Measurements from ENCODE around the gene HES3.

HES3 gene, protein sequence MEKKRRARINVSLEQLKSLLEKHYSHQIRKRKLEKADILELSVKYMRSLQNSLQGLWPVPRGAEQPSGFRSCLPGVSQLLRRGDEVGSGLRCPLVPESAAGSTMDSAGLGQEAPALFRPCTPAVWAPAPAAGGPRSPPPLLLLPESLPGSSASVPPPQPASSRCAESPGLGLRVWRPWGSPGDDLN

DNA sequence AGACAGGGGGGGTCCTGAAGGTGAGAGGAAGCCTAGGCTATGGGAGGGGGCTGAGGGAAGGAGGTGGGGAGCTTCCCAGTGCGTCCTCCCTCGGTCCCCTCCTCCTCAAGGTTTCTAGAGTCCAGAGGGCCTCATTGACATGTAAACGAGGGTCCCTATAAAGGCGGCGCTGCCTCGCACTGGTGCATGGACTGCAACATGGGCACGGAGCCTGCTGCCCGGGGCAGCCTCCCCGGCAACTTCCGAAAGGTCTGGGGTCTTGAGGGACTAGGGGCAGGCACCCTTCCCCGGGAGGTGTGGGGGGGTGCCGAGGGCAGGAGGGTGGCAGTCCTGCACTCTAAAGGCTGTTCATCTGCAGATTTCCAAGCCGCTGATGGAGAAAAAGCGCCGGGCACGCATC lies at the start of gene HES3:
TSS of gene HES3 (plus strand) at position 187 of the 400 bp plus-strand sequence. CDS start at position 374, 187 bp downstream.
- DNase-seq = no peak

DNA sequence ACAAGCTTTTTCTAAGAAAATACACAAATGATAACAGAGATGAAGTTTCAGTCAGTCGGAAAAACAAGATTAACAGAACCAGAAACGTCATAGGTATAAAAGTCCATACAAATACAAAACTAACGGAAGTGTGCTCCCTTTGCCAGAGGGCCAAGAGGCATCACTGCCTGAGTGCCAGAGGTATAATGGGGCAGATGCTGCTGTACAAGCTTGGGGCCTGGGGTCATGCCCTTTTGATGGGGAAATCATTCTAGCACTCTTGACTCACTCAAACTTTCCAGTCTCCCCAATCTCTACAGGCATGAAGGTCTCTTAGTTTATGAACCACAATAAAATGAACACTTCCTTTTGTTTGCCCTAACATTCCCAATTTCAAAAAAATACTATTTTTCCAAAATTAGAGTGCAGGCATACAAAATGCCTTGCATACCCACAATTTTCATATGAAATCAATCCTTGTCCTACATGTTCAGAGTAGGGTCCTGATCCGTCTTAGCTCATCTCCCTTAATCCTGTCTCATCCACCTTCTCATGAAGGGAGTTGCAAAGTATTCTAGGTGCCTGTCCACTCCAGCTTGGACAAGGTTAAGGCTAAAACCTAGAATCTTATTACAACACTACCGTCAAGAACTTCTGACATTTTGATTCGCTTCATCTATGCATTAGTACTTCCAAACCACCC lies 46.1 kb upstream of the HES3 start:
- DNase-seq = no peak

DNA sequence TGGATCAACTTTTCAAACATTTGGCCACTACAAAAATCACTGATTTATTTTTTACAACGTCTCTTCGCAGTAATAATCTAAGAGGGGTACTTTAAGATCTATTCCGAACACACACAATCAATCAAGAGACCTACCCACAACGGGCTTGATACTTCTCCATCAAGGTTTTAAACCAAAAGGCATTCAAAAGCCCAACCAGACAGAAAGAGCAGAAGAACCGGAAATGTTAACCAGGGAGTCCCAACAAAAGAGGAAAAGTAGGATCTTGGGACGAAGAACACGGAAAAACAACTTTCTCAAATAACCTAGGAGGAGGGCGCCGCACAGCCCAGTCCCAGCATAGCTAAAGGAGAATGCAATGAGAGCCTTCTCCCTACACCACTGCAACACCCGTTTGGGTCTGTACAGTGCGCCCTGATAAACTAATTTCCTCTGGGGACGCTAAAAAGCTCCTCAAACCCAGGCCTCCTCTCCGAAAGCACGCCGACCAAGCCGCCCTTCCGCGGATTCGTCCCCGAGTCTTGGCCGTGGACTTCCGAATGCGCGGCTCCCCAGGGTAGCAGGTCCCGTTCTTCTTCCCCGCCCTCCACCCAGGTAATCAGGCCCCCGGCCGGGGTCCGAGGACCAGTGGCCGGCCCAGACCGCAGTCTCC lies 45.2 kb upstream of the HES3 start:
- DNase-seq = peak; percentile 17

DNA sequence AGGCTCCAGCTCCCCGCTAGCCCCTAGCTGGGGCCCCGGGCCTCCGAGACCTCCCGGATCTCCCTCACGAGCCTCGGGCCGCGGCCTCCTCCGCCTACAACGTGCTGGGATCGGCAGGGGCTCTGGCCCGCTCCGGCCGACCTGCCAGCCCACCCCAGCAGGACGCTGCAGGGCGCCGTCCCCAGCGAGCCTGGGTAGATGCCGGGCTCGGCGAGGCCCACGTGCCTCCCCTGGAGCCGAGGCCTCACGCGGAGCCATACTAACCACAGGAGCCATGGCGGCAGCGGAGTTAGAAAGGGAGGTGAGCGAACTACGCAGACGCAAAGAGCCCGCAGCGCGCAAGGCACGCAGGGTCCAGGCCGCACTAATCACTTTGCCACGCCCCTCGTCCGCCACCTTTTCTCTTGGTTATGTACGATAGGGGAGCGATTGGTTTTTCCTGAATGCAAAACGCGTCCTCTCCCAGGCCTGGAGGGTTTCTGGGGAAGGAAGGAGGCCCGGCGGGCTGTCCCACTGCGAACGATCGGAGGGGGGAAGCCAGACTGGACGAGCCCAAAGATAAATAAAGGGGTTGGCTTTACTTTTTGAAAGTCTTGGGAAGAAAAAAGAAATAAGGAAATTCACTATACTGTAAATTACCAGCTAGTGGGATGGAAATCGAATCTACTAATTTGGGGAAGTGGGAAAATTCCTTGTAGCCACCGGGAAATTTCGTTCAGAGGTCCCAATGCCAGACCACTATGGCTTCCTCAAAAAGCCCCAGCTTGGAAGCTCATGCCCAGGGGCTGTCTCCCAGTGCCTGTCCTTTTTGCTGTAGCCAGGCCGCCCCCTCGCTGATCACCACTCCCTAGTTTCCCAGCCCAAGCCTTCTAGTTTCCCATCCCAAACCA lies 44.4 kb upstream of the HES3 start, which contains the start of gene RPL22:
TSS of gene RPL22 (minus strand) at position 298 of the 890 bp plus-strand sequence. CDS start at position 276, 22 bp downstream.
- DNase-seq = peak; percentile 99

DNA sequence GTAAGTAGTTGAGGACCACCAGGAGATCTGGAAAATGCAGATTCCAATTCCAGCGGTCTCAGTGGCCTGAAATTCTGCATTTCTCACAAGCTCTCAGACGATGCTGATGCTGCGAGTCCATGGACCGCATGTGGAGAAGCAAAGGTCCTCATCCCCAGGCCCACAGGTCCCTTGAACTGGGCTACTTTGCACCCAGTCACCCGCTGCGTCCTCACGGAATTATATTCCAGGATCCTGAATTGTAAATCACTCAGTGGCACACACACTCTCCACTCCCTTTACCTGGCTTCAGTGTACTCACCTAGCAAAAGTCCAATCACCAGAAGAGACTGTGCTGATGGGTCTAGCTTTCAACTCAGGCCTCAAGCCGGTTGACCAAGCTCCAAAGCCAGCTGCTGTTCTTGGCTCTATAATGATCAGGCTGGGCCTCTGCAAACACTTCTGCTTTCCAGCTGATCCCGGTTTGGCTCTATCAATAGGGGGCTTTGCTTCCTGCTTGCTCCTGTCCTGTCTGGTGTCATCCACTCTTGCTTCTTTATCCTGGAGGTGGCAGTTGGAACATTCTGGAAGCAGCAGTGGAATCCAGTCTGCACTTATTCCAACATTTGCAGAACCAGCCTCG lies 43.7 kb upstream of the HES3 start:
- no peak for DNase-seq

DNA sequence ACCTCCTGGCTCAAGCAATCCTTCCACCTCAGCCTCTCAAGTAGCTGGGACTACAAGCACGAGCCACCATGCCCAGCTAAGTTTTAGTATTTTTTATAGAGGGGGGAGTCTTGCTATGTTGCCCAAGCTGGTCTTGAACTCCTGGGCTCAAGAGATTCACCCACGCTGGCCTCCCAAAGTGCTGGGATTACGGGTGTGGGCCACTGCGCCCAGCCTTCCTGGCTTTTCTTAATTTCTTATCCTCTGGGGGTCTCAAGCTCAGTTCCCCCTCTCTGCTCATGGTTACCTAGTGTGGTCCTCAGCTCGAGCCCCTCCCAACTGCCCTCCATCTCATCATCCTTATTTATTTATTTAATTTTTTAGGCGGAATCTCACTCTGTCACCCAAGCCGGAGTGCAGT lies 41.7 kb upstream of the HES3 start:
- DNase-seq = no peak

DNA sequence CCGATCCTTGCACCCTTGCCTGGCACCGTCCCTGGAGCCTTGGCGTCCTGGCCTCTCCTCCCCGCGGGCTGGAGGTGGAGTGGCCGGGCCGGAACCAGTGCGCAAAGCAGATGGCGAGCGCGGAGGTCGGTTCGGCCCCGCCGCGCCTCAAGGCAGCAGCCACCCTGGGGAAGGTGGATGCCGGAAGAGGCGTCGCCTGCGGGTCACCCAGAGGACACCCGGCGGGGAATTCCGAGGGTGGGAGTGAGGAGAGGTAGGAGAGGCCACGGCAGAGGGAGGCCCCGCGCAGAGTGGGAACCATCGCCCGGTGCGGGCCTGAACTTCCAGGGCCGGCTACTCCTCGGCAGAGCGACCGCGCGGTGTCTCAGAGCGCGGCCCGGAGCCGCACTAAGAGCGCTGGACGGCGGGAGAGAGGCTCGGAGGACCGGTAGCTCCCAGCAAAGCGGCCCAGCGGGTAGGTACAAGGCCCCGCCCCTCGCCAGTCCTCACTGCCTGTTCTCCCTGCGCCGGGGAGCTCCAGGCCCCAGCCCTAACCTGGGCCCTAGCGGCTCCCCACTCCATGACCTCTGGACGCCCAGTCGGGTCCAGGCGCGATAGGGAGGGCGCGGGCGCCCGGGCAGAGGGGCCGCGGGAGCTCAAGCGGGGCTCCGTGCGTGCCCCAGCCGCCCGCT lies 38.0 kb upstream of the HES3 start, which contains the start of gene RNF207:
TSS of gene RNF207 (plus strand) at position 271 of the 671 bp plus-strand sequence. CDS start 417 bp downstream, outside the sequence.
- peak; percentile 23 for DNase-seq

DNA sequence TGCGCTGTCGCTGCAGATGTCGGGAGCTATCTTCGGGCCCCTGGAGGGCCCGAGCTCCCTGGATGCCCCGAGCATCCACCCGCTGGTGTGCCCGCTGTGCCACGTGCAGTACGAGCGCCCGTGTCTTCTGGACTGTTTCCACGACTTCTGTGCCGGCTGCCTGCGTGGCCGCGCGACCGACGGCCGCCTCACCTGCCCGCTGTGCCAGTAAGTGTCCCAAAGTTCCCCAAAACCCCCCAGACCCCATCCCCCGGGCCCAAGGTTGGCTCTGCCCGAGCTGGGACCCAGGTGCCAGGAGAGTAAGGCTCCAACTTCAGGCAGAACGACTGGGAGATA lies 37.5 kb upstream of the HES3 start:
- no peak for DNase-seq

DNA sequence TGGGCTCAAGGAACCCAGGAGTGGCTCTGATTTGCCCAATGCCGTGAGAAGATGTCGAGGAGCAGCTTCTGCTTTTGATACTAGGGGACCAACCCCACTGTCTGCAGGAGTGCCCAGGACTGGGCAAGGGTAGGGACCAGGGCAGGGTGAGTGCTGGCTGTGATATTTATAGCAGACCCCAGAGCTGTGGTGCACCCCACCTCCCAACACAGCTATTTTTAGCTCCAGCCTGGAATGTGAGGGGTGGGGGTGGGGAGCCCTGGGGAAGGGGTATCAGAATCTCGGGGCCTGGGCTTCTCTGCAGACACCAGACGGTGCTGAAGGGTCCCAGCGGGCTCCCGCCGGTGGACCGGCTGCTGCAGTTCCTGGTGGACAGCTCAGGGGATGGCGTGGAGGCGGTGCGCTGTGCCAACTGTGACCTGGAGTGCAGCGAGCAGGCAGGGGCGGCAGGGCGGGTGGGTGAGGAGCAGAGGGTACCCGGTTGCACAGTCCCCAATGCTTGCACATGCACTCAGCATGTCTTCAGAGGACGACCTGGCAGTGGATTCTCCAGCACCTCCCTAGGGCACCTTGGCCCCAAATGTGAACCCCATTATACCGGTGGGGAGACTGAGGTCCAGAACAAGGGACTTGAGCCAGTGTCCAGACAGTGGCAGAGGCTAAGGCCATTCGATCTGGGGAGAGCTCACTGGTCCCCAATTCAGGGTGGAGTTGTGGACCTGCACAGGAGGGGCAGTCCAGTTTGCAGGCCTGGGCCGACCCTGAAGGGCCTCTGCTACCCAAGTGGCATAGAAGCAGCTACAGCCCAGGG lies 36.7 kb upstream of the HES3 start:
- DNase-seq = no peak

DNA sequence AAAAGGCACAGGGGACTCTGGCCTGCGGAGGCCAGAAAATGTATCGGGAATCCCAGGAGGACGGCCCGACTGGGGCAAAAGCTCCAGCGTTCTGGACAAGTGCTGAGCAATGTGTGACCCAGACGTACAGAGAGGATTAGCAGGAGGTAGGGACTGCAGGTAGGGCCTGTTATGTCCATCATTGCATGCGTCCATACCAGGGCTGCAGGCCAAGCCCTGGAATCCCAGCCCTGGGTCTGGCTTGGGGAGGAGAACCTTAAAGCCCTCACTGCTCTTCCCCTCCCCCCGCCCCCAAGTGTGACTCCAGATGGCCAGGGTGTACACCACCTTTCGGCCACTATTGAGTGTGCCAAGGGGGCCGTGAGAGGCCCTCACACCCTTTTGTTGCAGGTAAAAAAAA lies 36.1 kb upstream of the HES3 start:
- no peak for DNase-seq

DNA sequence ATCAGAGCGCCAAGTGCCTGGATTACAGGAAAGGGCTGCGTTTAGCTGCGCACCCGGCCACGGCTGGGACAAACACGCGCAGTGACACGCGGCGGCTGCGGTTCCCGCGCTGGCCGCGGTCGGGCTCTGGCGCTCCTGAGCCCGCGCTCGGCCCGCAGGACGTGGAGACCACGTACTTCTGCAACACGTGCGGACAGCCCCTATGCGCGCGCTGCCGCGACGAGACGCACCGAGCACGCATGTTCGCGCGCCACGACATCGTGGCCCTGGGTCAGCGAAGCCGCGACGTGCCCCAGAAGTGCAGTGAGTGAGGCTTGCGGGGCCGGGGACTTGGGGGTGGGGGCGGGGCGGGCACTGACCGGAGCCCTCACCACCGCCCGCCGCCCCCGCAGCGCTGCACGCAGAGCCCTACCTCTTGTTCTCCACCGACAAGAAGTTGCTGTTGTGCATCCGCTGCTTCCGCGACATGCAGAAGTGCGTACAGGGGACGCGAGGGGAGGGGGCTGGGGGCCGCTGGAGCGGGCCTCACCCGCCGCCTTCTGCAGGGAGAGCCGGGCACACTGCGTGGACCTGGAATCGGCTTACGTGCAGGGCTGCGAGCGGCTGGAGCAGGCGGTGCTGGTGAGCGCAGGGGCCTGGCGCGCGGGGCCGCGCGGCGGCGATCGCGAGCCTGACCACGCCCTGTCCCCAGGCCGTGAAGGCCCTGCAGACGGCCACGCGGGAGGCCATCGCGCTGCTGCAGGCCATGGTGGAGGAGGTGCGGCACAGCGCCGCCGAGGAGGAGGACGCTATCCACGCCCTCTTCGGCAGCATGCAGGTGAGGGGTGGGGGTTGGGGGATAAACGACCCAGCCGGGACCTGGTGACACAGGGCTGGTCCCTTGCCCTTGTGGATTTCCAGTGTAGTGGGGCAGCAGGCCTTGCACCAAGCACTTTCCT lies 35.0 kb upstream of the HES3 start:
- peak; percentile 60 for DNase-seq

DNA sequence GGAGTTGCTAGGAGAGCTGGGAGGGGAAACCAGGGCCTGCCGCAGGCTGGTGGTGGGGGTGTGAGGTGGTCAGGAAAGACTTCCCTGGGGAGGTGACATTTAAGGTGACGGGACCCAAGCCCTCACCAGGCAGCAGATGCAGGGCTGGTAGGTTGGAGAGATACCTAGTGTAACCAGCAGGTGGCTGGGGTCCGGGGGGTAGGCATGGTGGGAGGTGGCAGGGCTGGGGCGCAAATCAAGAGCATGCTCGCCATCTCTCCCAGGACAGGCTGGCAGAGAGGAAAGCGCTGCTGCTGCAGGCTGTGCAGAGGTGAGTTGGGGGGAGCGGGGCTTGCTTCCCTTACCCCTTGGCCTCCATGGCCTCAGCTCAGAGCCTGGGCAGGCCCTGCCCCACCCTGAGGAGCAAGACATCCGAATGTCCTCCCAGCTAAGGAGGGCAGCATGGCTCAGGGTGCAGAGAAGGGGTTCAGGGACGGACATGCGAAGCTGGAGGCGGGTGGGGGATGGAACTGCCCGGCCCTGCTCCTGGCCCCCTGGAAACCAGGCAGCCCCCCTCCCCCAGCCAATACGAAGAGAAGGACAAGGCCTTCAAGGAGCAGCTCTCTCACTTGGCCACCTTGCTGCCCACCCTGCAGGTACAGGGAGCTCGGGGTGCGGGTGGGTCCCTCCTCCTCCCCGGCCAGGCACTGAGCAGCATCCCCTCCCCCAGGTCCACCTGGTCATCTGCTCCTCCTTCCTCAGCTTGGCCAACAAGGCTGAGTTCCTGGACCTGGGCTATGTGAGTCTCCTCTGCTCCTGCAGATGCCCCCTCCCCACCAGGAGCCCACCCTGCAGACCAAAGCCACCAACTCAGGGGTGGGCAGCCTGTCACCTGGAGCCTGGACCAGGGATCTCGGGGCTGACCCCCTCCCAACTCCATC lies 34.1 kb upstream of the HES3 start:
- DNase-seq = no peak

DNA sequence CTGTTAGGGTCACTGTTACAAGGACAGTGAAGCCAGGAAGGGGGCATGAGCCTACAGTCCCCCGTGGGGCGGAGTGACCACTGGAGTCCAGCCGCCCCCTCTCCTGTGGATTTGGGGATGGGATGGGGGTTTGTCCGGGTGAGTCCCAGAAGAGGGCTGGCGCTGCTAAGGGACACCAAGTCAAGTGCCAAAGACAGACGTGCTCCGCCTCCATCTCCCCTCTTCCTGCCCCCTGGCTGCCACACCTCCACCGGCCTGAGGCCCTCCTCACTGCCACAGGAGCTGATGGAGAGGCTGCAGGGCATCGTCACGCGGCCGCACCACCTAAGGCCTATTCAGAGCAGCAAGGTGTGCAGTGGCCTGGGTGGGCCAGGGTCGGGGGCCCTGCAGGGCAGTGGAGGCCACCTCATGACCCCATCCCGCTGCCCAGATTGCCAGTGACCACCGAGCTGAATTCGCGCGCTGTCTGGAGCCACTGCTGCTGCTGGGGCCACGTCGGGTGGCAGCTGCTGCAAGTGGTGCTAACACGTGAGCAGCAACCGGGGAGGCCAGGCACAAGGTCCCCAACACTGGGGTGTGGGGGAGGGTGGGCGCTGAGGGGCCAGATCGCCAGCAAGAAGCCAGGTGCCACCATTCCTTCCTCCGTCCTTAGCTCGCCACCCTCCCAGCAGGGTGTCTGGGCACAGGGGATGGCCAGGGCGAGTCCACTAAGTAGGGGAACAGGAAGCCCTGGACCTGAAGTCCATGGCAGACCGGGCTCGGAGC lies 33.2 kb upstream of the HES3 start:
- no peak for DNase-seq

DNA sequence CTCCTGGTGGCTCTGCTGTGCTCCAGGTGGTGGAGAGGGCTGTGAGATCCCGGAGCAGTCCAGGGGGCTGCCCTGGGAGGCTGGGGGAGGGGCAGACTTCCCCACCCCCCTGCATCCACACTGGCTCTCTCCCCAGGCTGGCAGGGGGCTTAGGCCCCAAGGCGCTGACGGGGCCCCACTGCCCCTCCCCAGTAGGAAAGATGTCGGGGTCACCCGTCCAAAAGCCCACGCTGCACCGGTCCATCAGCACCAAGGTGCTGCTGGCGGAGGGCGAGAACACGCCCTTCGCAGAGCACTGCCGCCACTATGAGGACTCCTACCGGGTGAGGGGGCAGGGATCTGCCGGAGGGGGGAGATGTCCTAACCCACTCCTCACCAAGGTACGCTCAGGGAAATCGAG lies 32.2 kb upstream of the HES3 start:
- no peak for DNase-seq

DNA sequence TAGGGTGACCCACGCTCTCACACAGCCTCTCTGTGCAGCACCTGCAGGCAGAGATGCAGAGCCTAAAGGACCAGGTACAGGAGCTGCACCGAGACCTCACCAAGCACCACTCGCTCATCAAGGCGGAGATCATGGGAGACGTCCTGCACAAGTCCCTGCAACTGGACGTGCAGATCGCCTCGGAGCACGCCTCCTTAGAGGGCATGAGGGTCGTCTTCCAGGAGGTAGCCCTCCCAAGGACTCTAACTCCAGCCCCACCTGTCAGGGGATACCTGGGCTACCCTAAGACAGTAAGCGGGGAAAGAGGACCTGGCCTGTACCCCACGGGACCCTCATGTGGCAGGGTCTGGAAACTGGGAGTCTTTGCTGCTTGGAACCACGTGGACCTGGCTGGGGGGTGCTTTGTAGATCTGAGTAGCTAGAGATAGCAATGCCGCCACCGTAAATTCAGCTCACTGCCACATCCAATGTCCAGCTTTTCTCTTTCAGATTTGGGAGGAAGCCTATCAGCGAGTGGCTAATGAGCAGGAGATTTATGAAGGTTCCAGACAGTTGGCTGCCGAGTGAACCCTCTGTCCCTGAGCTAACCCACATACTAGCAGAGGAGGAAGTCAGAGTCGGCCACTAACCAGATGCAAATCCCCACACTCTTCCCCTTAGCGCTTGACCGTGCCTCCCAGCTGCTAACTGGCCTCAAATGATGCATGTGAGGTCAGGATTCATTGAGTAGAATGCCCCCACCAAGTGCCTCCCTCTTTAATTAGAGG lies 31.6 kb upstream of the HES3 start:
- peak; percentile 31 for DNase-seq

DNA sequence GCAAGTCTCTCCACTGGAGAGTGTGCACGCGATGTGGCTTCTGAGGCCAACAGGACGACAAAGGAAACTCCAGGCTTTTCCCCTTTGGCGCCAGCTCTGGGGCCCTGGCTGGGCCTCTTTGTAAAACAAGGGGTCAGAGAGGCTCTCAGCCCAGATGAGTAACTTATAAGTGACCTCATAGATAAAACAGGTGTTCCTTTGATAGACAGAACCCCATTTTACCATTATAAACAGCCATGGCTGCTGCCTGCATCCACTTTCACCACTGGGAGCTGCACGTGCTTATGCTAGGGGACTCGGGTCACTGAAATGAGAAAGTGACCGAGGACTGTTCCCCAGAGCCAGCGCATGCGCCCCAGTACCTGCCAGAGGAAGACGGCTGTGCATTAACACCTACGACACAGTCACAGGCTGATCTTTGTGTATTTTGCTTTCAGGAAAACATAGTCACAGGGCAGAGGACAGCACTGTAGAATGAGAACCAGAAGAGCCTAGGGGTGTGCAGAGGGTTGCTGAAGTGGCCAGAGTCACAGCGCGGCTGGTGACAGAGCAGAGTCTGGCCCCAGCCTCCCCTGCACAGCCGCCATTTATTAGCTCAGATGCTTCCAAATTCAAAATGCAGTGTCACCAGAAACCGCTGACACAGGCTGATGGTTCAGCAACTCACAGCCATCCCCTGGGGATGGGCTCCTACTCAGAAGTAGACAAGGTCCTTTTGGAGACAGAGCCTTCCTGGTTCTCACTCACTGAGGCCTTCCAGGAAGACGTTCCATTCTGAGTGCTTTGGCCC lies 25.4 kb upstream of the HES3 start:
- DNase-seq = no peak

Measured in inflammatory macrophage treated with lipopolysaccharide for 4 hours (primary cell).